Body of pancreas (tissue), 4 donors: ENCODE measurements around the gene CTNNA2. TPM values are rescaled to one million over a fixed set of nuclear protein-coding genes. Genes with fewer than 3 reads are reported as not detected.

Experiments
- ATAC-seq: fragments of 150-250 bp; one replicate; pipeline ENCODE4 v1.9.1; 2016
- DNase-seq, 4 donors: peaks; one replicate each; pipeline ENCODE4 v3.0.0-alpha.2; 2019
- H3K27ac ChIP-seq, 4 donors: fragments of 200-600 bp; sonication (generic); 1 replicate in 3 of 4; 2 replicates in 1 of 4; pipeline versions ENCODE4 v1.5.1 to v1.6.1; 2016 to 2019; ENCODE audit warnings: mild to moderate bottlenecking in 1 of 4, mixed read lengths in 1 of 4, moderate library complexity in 1 of 4
- H3K27me3 ChIP-seq, 2 donors: fragments of 200-600 bp; sonication (generic); one replicate each; pipeline ENCODE4 v1.6.0; 2016; ENCODE audit warnings: mild to moderate bottlenecking in 1 of 2
- H3K36me3 ChIP-seq, 2 donors: fragments of 200-600 bp; sonication (generic); replicated peaks in 1 of 2; 2 replicates each; pipeline ENCODE4 v1.5.1; 2016; ENCODE audit warnings: low read depth in 2 of 2; ENCODE audit not compliant: insufficient read depth in 1 of 2
- H3K4me1 ChIP-seq: fragments of 200-600 bp; sonication (generic); one replicate; pipeline ENCODE4 v1.6.0; 2016
- H3K4me3 ChIP-seq, 2 donors: fragments of 200-600 bp; sonication (generic); 1 replicate in 1 of 2; 2 replicates in 1 of 2; pipeline ENCODE4 v1.5.1; 2016 to 2019
- H3K9me3 ChIP-seq, 3 donors: fragments of 200-600 bp; sonication (generic); 1 replicate in 2 of 3; 2 replicates in 1 of 3; pipeline ENCODE4 v1.5.1; 2016
- POLR2A ChIP-seq, 3 donors: fragments of 450-650 bp; IDR thresholded peaks; one replicate each; pipeline ENCODE4 v1.6.1; 2016; ENCODE audit warnings: antibody characterized with exemption in 3 of 3, mild to moderate bottlenecking in 2 of 3
- WGBS, 2 donors: methylation state at CpG; one replicate each; pipeline ENCODE4 v1.1.5; 2017; 5-methylcytosine and 5-hydroxymethylcytosine counted together
- intact Hi-C: fragments of 100-400 bp; cut with DNase I; formaldehyde crosslinking; loops from one replicate; pipeline ENCODE4 v1.15.1; 2023
- total RNA-seq, 2 donors: library from RNA; depleted of rRNA; stranded (reverse); fragments of >200 nt; gene quantifications; one replicate each; pipeline ENCODE4 v1.1.0, GENCODE V29; 2016
- TF ChIP-seq, protein P1 (sequence below), 7 experiments: fragments of 450-650 bp in 4 of 7; fragments of 200-600 bp in 3 of 7; sonication (generic) in 3 of 7; IDR thresholded peaks; one replicate each; pipeline ENCODE4 v1.5.1; 2016 to 2019; ENCODE audit warnings: antibody characterized with exemption in 7 of 7

CTNNA2 gene
- total RNA-seq, 2 donors from 2014 or later = 0.52 to 29.3 TPM

GRCh38 chr2:79620679-79621078, 107.8 kb downstream of the CTNNA2 start:
- Histone ChIP-seq H3K27ac (no peak overlapping the region), H3K4me3 (no peak overlapping the region), H3K9me3 (no peaks in the 10 kb centered on the region), H3K4me1 (no peaks in the 10 kb centered on the region), H3K27me3 (no peaks in the 10 kb centered on the region), H3K36me3 (no peaks in the 10 kb centered on the region)
- intact Hi-C loops = no loop called here
- TF ChIP-seq POLR2A (IDR thresholded peaks at IDR 0.05) = no peak
- TF ChIP-seq, protein P1, sequence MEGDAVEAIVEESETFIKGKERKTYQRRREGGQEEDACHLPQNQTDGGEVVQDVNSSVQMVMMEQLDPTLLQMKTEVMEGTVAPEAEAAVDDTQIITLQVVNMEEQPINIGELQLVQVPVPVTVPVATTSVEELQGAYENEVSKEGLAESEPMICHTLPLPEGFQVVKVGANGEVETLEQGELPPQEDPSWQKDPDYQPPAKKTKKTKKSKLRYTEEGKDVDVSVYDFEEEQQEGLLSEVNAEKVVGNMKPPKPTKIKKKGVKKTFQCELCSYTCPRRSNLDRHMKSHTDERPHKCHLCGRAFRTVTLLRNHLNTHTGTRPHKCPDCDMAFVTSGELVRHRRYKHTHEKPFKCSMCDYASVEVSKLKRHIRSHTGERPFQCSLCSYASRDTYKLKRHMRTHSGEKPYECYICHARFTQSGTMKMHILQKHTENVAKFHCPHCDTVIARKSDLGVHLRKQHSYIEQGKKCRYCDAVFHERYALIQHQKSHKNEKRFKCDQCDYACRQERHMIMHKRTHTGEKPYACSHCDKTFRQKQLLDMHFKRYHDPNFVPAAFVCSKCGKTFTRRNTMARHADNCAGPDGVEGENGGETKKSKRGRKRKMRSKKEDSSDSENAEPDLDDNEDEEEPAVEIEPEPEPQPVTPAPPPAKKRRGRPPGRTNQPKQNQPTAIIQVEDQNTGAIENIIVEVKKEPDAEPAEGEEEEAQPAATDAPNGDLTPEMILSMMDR (IDR thresholded peaks at IDR 0.05) = no peak
- DNase-seq = no peak
- WGBS, 2 donors = 32 to 34% methylated on average over 2 of the region's 2 CpGs
- no peak for ATAC-seq

DNA sequence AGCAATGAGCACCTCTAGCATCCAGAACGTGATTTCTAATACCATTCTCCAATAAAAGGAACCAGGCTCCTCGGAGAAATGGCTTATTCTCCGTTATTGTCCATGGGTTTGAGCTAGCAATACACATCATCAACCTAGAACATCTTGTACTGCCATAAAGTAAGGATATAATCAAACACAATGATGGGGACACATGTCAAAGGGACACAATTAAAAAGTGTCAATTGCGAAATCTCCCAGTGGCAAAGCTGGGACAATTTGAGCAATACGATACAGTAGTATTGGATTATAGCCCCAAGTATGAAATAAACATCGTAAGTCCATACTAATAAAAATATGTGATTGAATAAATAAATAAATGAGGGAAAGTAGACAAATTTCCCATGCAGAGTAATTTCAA, 108.4 kb downstream of the CTNNA2 start:
- intact Hi-C loops = no loop called here
- no peak for TF ChIP-seq POLR2A (IDR thresholded peaks at IDR 0.05)
- TF ChIP-seq, protein P1 (IDR thresholded peaks at IDR 0.05) = no peak
- WGBS, 2 donors = 75 to 86% methylated on average over 6 of the region's 6 CpGs

DNA sequence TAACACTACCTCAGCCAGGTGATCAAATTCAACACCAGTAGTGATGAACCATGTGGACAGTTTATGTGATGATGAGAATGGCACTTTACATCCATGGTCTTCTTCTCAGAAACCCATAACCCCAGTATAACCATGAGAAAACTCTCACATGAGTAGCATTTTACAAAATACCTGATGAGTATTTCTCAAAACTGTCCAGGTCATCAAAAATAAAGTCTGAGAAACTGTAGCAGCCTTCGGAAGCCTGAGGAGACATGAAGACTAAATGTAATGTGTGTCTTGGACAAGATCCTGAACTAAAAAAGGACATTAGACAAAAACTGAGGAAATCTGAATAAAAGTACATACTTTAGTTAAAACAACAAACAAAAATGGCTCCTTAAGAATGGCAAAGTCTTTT, 108.9 kb downstream of the CTNNA2 start:
- no peaks in the 10 kb centered on the region for H3K36me3 ChIP-seq
- TF ChIP-seq, protein P1 (IDR thresholded peaks at IDR 0.05) = no peak
- no peak for TF ChIP-seq POLR2A (IDR thresholded peaks at IDR 0.05)
- H3K4me3 ChIP-seq = no peak overlapping the region
- no peaks in the 10 kb centered on the region for H3K27me3 ChIP-seq
- H3K27ac ChIP-seq = no peak overlapping the region
- intact Hi-C loops = no loop called here
- no peaks in the 10 kb centered on the region for H3K9me3 ChIP-seq
- 88 to 94% methylated on average over 1 of the region's 1 CpG for WGBS, 2 donors
- no peaks in the 10 kb centered on the region for H3K4me1 ChIP-seq
- no peak for DNase-seq
- ATAC-seq = no peak

More for the DNA sequence above, 108.4 kb downstream of the CTNNA2 start:
- no peaks in the 10 kb centered on the region for H3K4me1 ChIP-seq
- H3K4me3 ChIP-seq = no peak overlapping the region
- no peaks in the 10 kb centered on the region for H3K9me3 ChIP-seq
- H3K36me3 ChIP-seq = no peaks in the 10 kb centered on the region
- ATAC-seq (no peak), DNase-seq (no peak)
- no peaks in the 10 kb centered on the region for H3K27me3 ChIP-seq
- no peak overlapping the region for H3K27ac ChIP-seq

GRCh38 chr2:79622508-79622907, 109.7 kb downstream of the CTNNA2 start:
- ATAC-seq (no peak), DNase-seq (no peak)
- Histone ChIP-seq H3K27ac (no peak overlapping the region), H3K27me3 (no peaks in the 10 kb centered on the region), H3K4me1 (no peaks in the 10 kb centered on the region), H3K4me3 (no peak overlapping the region), H3K9me3 (no peaks in the 10 kb centered on the region), H3K36me3 (no peaks in the 10 kb centered on the region)
- no peak for TF ChIP-seq POLR2A (IDR thresholded peaks at IDR 0.05)
- TF ChIP-seq, protein P1 (IDR thresholded peaks at IDR 0.05) = no peak
- 62 to 63% methylated on average over 3 of the region's 3 CpGs for WGBS, 2 donors
- intact Hi-C loops = no loop called here

DNA sequence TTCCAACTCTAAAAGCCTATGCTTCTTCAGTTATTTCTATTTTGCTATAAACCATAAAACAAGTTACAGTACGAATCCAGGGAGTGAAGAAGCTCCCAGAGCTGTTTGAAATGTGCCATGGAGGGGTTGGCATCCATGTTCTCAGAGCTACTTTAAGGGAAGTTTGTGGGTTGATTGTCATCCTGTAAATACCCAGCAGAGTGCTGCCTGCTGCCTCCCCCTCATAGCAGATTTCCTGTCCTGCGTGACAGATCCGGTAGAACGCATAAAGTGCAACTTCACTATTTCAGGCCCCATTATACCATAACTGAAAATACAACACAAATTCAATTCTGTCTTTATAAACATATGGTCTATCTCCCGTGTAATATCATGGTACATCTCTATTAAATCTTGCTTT, 114.4 kb downstream of the CTNNA2 start:
- WGBS, 2 donors = 75 to 86% methylated on average over 5 of the region's 5 CpGs

More for the DNA sequence above, 114.4 kb downstream of the CTNNA2 start:
- no peak for TF ChIP-seq POLR2A (IDR thresholded peaks at IDR 0.05)
- TF ChIP-seq, protein P1 (IDR thresholded peaks at IDR 0.05) = no peak
- Histone ChIP-seq H3K27ac (no peak overlapping the region), H3K27me3 (no peaks in the 10 kb centered on the region), H3K4me1 (no peaks in the 10 kb centered on the region), H3K4me3 (no peak overlapping the region), H3K36me3 (no peaks in the 10 kb centered on the region), H3K9me3 (no peaks in the 10 kb centered on the region)
- DNase-seq (no peak), ATAC-seq (no peak)
- intact Hi-C loops = no loop called here
